ENCODE measurements around the gene JAZF1.

DNA sequence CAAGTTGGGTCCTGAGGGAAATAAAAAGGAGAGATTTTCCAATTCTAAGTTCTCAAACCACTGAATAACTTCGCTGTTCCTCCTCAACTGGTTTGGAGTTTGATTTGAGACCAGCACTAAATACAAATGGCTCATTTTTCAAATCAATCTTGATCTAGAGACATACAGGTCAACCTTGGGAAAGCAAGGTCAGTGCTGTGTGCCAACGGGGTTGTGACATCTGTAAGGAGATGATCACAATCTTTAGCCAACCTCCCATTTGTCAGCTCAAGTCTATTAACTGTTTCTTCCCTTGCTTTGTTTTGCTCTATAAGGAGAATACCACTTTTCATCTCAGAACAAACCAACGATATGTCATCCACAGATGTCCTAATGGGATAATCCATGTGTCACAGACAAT lies 309.5 kb downstream of the JAZF1 start:
- TF ChIP-seq, protein P1, sequence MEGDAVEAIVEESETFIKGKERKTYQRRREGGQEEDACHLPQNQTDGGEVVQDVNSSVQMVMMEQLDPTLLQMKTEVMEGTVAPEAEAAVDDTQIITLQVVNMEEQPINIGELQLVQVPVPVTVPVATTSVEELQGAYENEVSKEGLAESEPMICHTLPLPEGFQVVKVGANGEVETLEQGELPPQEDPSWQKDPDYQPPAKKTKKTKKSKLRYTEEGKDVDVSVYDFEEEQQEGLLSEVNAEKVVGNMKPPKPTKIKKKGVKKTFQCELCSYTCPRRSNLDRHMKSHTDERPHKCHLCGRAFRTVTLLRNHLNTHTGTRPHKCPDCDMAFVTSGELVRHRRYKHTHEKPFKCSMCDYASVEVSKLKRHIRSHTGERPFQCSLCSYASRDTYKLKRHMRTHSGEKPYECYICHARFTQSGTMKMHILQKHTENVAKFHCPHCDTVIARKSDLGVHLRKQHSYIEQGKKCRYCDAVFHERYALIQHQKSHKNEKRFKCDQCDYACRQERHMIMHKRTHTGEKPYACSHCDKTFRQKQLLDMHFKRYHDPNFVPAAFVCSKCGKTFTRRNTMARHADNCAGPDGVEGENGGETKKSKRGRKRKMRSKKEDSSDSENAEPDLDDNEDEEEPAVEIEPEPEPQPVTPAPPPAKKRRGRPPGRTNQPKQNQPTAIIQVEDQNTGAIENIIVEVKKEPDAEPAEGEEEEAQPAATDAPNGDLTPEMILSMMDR (IDR thresholded peaks at IDR 0.05; ENCODE audit: low read length), result no peak
- TF ChIP-seq EZH2 (optimal IDR thresholded peaks at IDR 0.05; ENCODE audit: low read depth, low read length), result no peak

Measured in MM.1S (cell line).